Liver (tissue), 9 donors: Measurements from ENCODE around the gene ELF1. TPM values are rescaled to one million over a fixed set of nuclear protein-coding genes. Genes with fewer than 3 reads are reported as not detected.

Experiments
- DNase-seq: peaks from one replicate; pipeline ENCODE4 v3.0.0-alpha.2; 2017; ENCODE audit warnings: low spot score
- H3K27ac ChIP-seq, 2 donors: one replicate each; pipeline ENCODE4 v1.7.0; 2013; ENCODE audit warnings: inconsistent platforms in 2 of 2, low read length in 2 of 2, control low read depth in 1 of 2, low read depth in 1 of 2, mild to moderate bottlenecking in 1 of 2
- H3K27me3 ChIP-seq, 4 donors: one replicate each; pipeline versions ENCODE4 v1.6.1 to v1.7.0; 2013; ENCODE audit warnings: low read length in 3 of 4, inconsistent platforms in 1 of 4, mild to moderate bottlenecking in 1 of 4, moderate library complexity in 1 of 4; ENCODE audit not compliant: control insufficient read depth in 4 of 4, insufficient read depth in 4 of 4
- H3K36me3 ChIP-seq, 4 donors: one replicate each; pipeline versions ENCODE4 v1.6.1 to v1.7.0; 2013; ENCODE audit warnings: low read length in 3 of 4, mild to moderate bottlenecking in 3 of 4, low read depth in 1 of 4, moderate library complexity in 1 of 4; ENCODE audit not compliant: control insufficient read depth in 4 of 4, insufficient read depth in 3 of 4
- H3K4me1 ChIP-seq, 4 donors: one replicate each; pipeline versions ENCODE4 v1.6.1 to v1.7.0; 2013; ENCODE audit warnings: low read length in 3 of 4, mild to moderate bottlenecking in 3 of 4, moderate library complexity in 1 of 4; ENCODE audit not compliant: control insufficient read depth in 4 of 4, insufficient read depth in 4 of 4
- H3K4me3 ChIP-seq, 3 donors: one replicate each; pipeline versions ENCODE4 v1.6.1 to v1.7.0; 2013; ENCODE audit warnings: low read length in 3 of 3, control low read depth in 1 of 3, low read depth in 1 of 3, mild to moderate bottlenecking in 1 of 3
- H3K9ac ChIP-seq, 2 donors: one replicate each; pipeline ENCODE4 v1.7.0; 2013; ENCODE audit warnings: low read length in 2 of 2, mild to moderate bottlenecking in 2 of 2, moderate library complexity in 2 of 2, control low read depth in 1 of 2, low read depth in 1 of 2
- H3K9me3 ChIP-seq, 4 donors: one replicate each; pipeline versions ENCODE4 v1.6.1 to v1.7.0; 2013; ENCODE audit warnings: low read length in 3 of 4; ENCODE audit not compliant: control insufficient read depth in 4 of 4
- EGR1 ChIP-seq, 2 donors: IDR thresholded peaks; 2 replicates each; pipeline ENCODE4 v1.6.1; 2016 to 2018; ENCODE audit warnings: antibody characterized with exemption in 2 of 2, low read depth in 2 of 2
- FOXA1 ChIP-seq: IDR thresholded peaks from 2 replicates; pipeline ENCODE4 v1.6.1; 2016; ENCODE audit warnings: antibody characterized with exemption
- FOXA2 ChIP-seq: IDR thresholded peaks from 2 replicates; pipeline ENCODE4 v1.6.1; 2016; ENCODE audit warnings: antibody characterized with exemption
- GABPA ChIP-seq, 2 donors: IDR thresholded peaks in 1 of 2; conservative IDR thresholded peaks in 1 of 2; 2 replicates each; pipeline ENCODE4 v1.6.1; 2016; ENCODE audit warnings: antibody characterized with exemption in 2 of 2, mild to moderate bottlenecking in 1 of 2, moderate library complexity in 1 of 2
- HNF4A ChIP-seq, 2 donors: conservative IDR thresholded peaks; 2 replicates each; pipeline ENCODE4 v1.6.1; 2016; ENCODE audit warnings: antibody characterized with exemption in 2 of 2, mild to moderate bottlenecking in 2 of 2
- HNF4G ChIP-seq: IDR thresholded peaks from 2 replicates; pipeline ENCODE4 v1.6.1; 2016; ENCODE audit warnings: antibody characterized with exemption
- JUND ChIP-seq, 2 donors: IDR thresholded peaks; 2 replicates each; pipeline ENCODE4 v1.6.1; 2016; ENCODE audit warnings: antibody characterized with exemption in 2 of 2
- NR2F2 ChIP-seq: IDR thresholded peaks from 2 replicates; pipeline ENCODE4 v1.6.1; 2016; ENCODE audit warnings: antibody characterized with exemption
- RAD21 ChIP-seq, 2 donors: IDR thresholded peaks; 2 replicates each; pipeline ENCODE4 v1.6.1; 2016; ENCODE audit warnings: antibody characterized with exemption in 2 of 2, mild to moderate bottlenecking in 2 of 2
- RXRA ChIP-seq, 2 donors: IDR thresholded peaks; 2 replicates each; pipeline ENCODE4 v1.6.1; 2017 to 2018; ENCODE audit warnings: antibody characterized with exemption in 2 of 2, mild to moderate bottlenecking in 1 of 2
- SP1 ChIP-seq: IDR thresholded peaks from 2 replicates; pipeline ENCODE4 v1.6.1; 2018; ENCODE audit warnings: antibody characterized with exemption, mild to moderate bottlenecking
- TAF1 ChIP-seq: conservative IDR thresholded peaks from 2 replicates; pipeline ENCODE4 v1.6.1; 2016; ENCODE audit warnings: antibody characterized with exemption, mild to moderate bottlenecking
- YY1 ChIP-seq: IDR thresholded peaks from 2 replicates; pipeline ENCODE4 v1.6.1; 2016; ENCODE audit warnings: antibody characterized with exemption, mild to moderate bottlenecking
- ZBTB33 ChIP-seq: IDR thresholded peaks from 2 replicates; pipeline ENCODE4 v1.6.1; 2016; ENCODE audit warnings: antibody characterized with exemption
- polyA plus RNA-seq, 2 donors: library from polyadenylated mRNA; stranded (reverse) in 1 of 2; unstranded in 1 of 2; fragments of 200-250 nt in 1 of 2; fragments of >200 nt in 1 of 2; fragmentation: Nextera tagmentation in 1 of 2; extraction: Ambion mirVana in 1 of 2; gene quantifications; one replicate each; pipeline versions ENCODE4 v1.2.1 to v1.2.3, GENCODE V29; 2013 to 2015
- total RNA-seq, 2 donors: library from RNA; depleted of rRNA; stranded (reverse); fragments of >200 nt; gene quantifications; one replicate each; pipeline ENCODE4 v1.2.3, GENCODE V29; 2014
- TF ChIP-seq, protein P1 (sequence below): IDR thresholded peaks from 2 replicates; pipeline ENCODE4 v1.6.1; 2016; ENCODE audit warnings: antibody characterized with exemption
- TF ChIP-seq, protein P2 (sequence below): IDR thresholded peaks from 2 replicates; pipeline ENCODE4 v1.6.1; 2016; ENCODE audit warnings: antibody characterized with exemption
- TF ChIP-seq, protein P3 (sequence below): fragments of 150-350 bp; IDR thresholded peaks from 2 replicates; pipeline ENCODE4 v1.5.1; 2017; ENCODE audit warnings: improper control_type of control experiment, low read depth, low read length; ENCODE audit not compliant: missing input control
- TF ChIP-seq, protein P4 (sequence below): IDR thresholded peaks from 2 replicates; pipeline ENCODE4 v1.6.1; 2016; ENCODE audit warnings: antibody characterized with exemption, mild to moderate bottlenecking
- donor health status: healthy.
- donor health status: healthy.
- donor health status: healthy.
- donor health status: healthy.
- donor health status: healthy.

ELF1 gene
- total and polyA plus RNA-seq, 4 donors, result 15.3 to 57.2 (median 26.5) TPM

DNA sequence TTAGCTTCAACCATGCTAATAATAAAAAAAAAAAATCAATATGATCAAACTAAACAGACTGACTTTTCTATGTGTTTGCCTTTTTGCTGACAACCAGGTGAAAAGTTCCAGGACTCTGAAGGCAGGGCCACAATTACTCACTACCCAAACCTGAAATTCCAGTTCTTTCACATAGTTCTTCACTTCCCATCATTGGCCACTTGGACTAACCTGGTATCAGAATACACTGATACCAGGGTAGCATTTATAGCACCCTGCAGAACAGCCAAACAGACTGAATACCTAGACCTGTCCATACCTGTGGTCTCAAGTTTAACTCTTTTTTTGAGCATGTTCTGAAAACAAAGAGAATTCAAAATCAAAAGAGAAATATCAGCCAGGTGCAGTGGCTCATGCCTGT lies 25.1 kb downstream of the ELF1 start:
- H3K27ac ChIP-seq, result peak overlapping the region in 1 of 2 donors; percentile 63
- peaks cover 7 to 17% (median 12%) of the 10 kb centered on the region in 4 donors for H3K4me1 ChIP-seq
- TF ChIP-seq YY1, result peak; percentile 23
- TF ChIP-seq HNF4G, result no peak
- TF ChIP-seq SP1, result peak; percentile 80
- no peak for TF ChIP-seq GABPA (IDR thresholded peaks at IDR 0.05 in 1 of 2, conservative IDR thresholded peaks at IDR 0.05 in 1 of 2)
- peak in 1 of 2 donors; percentile 60 for TF ChIP-seq RAD21 (IDR thresholded peaks at IDR 0.05)
- TF ChIP-seq HNF4A (conservative IDR thresholded peaks at IDR 0.05), result peak; percentile 32 to 41
- TF ChIP-seq, protein P1, sequence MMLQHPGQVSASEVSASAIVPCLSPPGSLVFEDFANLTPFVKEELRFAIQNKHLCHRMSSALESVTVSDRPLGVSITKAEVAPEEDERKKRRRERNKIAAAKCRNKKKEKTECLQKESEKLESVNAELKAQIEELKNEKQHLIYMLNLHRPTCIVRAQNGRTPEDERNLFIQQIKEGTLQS, result peak; percentile 38
- TF ChIP-seq, protein P2, sequence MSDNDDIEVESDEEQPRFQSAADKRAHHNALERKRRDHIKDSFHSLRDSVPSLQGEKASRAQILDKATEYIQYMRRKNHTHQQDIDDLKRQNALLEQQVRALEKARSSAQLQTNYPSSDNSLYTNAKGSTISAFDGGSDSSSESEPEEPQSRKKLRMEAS, result no peak
- TF ChIP-seq, protein P3, sequence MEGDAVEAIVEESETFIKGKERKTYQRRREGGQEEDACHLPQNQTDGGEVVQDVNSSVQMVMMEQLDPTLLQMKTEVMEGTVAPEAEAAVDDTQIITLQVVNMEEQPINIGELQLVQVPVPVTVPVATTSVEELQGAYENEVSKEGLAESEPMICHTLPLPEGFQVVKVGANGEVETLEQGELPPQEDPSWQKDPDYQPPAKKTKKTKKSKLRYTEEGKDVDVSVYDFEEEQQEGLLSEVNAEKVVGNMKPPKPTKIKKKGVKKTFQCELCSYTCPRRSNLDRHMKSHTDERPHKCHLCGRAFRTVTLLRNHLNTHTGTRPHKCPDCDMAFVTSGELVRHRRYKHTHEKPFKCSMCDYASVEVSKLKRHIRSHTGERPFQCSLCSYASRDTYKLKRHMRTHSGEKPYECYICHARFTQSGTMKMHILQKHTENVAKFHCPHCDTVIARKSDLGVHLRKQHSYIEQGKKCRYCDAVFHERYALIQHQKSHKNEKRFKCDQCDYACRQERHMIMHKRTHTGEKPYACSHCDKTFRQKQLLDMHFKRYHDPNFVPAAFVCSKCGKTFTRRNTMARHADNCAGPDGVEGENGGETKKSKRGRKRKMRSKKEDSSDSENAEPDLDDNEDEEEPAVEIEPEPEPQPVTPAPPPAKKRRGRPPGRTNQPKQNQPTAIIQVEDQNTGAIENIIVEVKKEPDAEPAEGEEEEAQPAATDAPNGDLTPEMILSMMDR, result peak; percentile 23
- no peak for TF ChIP-seq FOXA2
- TF ChIP-seq, protein P4, sequence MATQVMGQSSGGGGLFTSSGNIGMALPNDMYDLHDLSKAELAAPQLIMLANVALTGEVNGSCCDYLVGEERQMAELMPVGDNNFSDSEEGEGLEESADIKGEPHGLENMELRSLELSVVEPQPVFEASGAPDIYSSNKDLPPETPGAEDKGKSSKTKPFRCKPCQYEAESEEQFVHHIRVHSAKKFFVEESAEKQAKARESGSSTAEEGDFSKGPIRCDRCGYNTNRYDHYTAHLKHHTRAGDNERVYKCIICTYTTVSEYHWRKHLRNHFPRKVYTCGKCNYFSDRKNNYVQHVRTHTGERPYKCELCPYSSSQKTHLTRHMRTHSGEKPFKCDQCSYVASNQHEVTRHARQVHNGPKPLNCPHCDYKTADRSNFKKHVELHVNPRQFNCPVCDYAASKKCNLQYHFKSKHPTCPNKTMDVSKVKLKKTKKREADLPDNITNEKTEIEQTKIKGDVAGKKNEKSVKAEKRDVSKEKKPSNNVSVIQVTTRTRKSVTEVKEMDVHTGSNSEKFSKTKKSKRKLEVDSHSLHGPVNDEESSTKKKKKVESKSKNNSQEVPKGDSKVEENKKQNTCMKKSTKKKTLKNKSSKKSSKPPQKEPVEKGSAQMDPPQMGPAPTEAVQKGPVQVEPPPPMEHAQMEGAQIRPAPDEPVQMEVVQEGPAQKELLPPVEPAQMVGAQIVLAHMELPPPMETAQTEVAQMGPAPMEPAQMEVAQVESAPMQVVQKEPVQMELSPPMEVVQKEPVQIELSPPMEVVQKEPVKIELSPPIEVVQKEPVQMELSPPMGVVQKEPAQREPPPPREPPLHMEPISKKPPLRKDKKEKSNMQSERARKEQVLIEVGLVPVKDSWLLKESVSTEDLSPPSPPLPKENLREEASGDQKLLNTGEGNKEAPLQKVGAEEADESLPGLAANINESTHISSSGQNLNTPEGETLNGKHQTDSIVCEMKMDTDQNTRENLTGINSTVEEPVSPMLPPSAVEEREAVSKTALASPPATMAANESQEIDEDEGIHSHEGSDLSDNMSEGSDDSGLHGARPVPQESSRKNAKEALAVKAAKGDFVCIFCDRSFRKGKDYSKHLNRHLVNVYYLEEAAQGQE, result peak; percentile 19
- TF ChIP-seq NR2F2, result no peak
- TF ChIP-seq JUND (IDR thresholded peaks at IDR 0.05), result peak; percentile 45 to 62
- TF ChIP-seq TAF1, result no peak
- TF ChIP-seq FOXA1, result peak; percentile 0
- TF ChIP-seq EGR1 (IDR thresholded peaks at IDR 0.05; ENCODE audit: low read depth in 2 of 2), result no peak
- TF ChIP-seq ZBTB33, result no peak
- peak; percentile 38 to 47 for TF ChIP-seq RXRA (IDR thresholded peaks at IDR 0.05)
- no peaks in the 10 kb centered on the region for H3K27me3 ChIP-seq
- DNase-seq, result no peak
- H3K9me3 ChIP-seq, result no peaks in the 10 kb centered on the region
- no peak overlapping the region for H3K4me3 ChIP-seq
- peaks cover 0 to 3% (median 0%) of the 10 kb centered on the region in 4 donors for H3K36me3 ChIP-seq
- H3K9ac ChIP-seq, result no peak overlapping the region
